Neural progenitor cell (in vitro differentiated cells): Measurements from ENCODE around the gene PILRA.

ENCODE experiments used
- CTCF ChIP-seq: fragments of 200-600 bp; sonication (generic); IDR thresholded peaks from 2 replicates; pipeline ENCODE4 v1.5.1; 2017; ENCODE audit warnings: antibody characterized with exemption, mild to moderate bottlenecking
- EZH2 ChIP-seq: fragments of 200-600 bp; sonication (generic); IDR thresholded peaks from 2 replicates; pipeline ENCODE4 v1.6.1; 2017; ENCODE audit warnings: antibody characterized with exemption, mild to moderate bottlenecking, moderate library complexity
- EZH2phosphoT487 ChIP-seq: fragments of 200-600 bp; sonication (generic); IDR thresholded peaks from 2 replicates; pipeline ENCODE4 v1.6.1; 2017; ENCODE audit warnings: antibody characterized with exemption

GRCh38 chr7:100372694-100373093, 593 bp upstream of the PILRA start:
- no peak for TF ChIP-seq EZH2phosphoT487
- no peak for TF ChIP-seq CTCF
- TF ChIP-seq EZH2, result no peak
